Transverse colon (tissue), 4 donors: ENCODE results near the gene NUDCD2.
"Not testable (repeated sequence)": the region's sequence is repeated elsewhere in the genome, so short reads cannot be mapped to it uniquely, and the experiment has no call there.

Experiments
- EP300 ChIP-seq: sonication (generic); formaldehyde crosslinking; IDR thresholded peaks from one replicate; pipeline ENCODE4 v1.6.1; 2017; ENCODE audit warnings: antibody characterized with exemption, low read depth
- POLR2A ChIP-seq: fragments of 450-650 bp; IDR thresholded peaks from one replicate; pipeline ENCODE4 v1.6.1; 2016; ENCODE audit warnings: antibody characterized with exemption, mild to moderate bottlenecking, moderate library complexity
- POLR2AphosphoS5 ChIP-seq, 3 donors: sonication (generic); formaldehyde crosslinking; IDR thresholded peaks; one replicate each; pipeline ENCODE4 v1.6.1; 2016; ENCODE audit warnings: antibody characterized with exemption in 3 of 3
- TF ChIP-seq, protein P1 (sequence below), 5 experiments: fragments of 200-600 bp in 3 of 5; fragments of 450-650 bp in 2 of 5; sonication (generic) in 3 of 5; IDR thresholded peaks; 1 replicate in 2 of 5; 2 replicates in 3 of 5; pipeline ENCODE4 v1.5.1; 2016 to 2017; ENCODE audit warnings: antibody characterized with exemption in 5 of 5, inconsistent platforms in 3 of 5, mild to moderate bottlenecking in 2 of 5, moderate library complexity in 1 of 5

DNA sequence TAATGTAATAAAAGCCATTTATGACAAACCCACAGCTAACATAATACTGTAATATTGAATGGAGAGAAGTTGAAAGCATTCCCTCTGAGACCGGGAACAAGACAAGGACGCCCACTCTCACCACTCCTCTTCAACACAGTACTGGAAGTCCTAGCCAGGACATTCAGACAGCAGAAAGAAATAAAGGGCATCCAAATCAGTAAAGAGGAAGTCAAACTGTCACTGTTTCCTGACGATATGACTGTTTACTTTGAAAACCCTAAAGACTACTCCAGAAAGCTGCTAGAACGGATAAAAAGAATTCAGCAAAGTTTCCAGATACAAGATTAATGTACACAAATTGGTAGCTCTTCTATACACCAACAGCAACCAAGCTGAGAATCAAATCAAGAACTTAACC lies 33.8 kb downstream of the NUDCD2 start:
- TF ChIP-seq, protein P1, sequence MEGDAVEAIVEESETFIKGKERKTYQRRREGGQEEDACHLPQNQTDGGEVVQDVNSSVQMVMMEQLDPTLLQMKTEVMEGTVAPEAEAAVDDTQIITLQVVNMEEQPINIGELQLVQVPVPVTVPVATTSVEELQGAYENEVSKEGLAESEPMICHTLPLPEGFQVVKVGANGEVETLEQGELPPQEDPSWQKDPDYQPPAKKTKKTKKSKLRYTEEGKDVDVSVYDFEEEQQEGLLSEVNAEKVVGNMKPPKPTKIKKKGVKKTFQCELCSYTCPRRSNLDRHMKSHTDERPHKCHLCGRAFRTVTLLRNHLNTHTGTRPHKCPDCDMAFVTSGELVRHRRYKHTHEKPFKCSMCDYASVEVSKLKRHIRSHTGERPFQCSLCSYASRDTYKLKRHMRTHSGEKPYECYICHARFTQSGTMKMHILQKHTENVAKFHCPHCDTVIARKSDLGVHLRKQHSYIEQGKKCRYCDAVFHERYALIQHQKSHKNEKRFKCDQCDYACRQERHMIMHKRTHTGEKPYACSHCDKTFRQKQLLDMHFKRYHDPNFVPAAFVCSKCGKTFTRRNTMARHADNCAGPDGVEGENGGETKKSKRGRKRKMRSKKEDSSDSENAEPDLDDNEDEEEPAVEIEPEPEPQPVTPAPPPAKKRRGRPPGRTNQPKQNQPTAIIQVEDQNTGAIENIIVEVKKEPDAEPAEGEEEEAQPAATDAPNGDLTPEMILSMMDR (IDR thresholded peaks at IDR 0.05): not testable (repeated sequence)
- not testable (repeated sequence) for TF ChIP-seq POLR2AphosphoS5 (IDR thresholded peaks at IDR 0.05); POLR2A; EP300
